DMS153 (cell line): ENCODE results near the gene PRORP.
"Not testable (repeated sequence)": the region's sequence is repeated elsewhere in the genome, so short reads cannot be mapped to it uniquely, and the experiment has no call there.

ENCODE experiments used
- DNase-seq: peaks from one replicate; lab custom pipeline; 2025; lab: John Stamatoyannopoulos, UW

Gene PRORP

DNA sequence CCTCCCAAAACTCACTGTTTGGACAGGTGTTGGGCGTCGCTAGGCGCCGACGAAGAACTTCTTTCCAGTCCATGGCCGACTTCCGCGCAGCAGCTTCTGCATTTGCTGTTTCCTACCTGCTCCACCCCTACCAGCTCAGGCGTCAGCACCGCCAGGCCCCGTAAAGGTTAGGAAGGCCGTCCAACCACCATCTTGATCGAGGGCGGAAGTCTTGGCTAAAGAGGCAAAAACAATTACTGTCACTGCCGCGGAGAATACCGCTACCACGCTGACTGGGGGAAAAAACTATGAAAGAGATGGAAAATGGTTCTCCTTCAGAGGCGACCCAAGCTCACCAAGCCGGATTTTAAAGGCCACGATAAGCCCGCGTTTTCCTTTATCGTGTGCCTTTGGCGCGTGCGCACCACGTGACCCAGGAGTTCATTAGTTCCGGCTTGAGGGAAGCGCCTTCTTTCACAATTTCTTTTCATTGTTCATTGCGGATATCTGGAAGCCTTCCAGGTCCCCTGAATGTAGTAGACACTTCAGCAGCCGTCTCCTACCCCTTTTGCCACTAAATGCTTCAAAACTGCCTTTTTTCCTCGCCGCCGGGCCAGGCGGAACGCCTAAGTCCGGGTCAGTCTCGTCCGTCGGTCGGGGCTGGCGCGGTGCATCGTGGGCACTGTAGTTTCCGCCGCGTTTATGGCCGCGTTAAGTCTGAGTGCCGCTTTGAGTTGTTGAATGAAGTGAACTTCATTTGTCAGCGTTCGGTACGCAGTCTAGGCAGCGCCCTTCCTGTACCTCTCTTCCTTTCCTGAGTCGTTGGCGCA lies at the start of gene PRORP, which contains the start of gene PPP2R3C:
Gene PRORP, plus strand, starts transcription at position 666 of the 809 bp plus-strand sequence. CDS start 694 bp downstream, outside the sequence.
Gene PPP2R3C, minus strand, starts transcription at position 104 of the 809 bp plus-strand sequence. Its CDS starts 31 bp downstream, at position 73.
- DNase-seq: peak; percentile 93

DNA sequence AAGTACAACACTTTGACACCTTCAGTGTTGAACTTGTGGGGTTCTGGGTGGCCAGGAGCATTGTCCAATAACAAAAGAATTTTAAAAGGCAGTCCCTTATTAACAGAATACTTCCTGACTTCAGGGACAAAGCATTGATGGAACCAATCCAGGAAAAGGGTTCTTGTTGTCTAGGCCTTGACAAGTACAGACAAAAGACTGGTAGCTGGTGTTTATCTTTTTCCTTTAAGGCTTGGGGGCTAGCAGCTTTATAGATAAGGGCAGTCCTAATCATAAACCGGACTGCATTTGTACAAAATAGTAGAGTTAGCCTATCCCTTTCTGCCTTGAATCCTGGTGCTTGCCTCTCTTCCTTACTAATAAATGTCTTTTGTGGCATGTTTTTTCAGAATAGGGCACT lies 48.9 kb upstream of the PRORP start:
- no peak for DNase-seq

DNA sequence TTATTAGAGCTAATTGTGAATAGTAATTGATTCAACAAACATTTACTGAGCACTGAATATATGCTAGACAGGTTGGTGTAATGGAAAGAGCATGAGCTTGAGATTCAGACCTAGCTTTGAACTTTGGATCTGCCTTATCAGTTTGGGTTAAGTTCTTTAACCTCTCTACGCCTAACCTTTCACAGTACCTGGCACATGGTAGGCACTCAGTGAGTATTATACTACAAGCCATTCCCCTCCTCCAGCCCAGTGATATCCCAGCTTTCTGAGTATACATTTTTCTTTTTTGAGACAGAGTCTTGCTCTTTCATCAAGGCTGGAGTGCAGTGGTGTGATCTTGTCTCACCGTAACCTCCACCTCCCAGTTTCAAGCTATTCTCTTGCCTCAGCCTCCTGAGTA lies 44.3 kb upstream of the PRORP start:
- DNase-seq: no peak

DNA sequence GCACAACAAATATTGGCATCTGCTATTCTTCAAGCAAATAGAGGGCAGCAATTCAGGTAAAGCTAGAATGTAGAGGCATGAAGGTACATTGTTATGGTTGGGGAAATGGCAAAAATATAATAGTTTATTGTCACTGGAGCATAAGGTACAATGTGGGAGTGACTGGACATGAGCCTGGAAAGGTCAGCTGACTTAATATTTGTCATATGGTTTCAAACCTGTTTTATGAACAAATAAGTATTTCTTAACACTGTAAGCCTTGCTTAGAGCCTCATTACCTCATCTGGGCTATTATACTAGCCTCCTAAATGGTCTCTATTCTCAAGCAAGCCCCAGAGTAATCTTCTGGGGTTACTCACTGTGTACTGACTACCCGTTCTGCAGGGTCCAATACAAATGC lies 42.6 kb upstream of the PRORP start:
- DNase-seq: no peak

DNA sequence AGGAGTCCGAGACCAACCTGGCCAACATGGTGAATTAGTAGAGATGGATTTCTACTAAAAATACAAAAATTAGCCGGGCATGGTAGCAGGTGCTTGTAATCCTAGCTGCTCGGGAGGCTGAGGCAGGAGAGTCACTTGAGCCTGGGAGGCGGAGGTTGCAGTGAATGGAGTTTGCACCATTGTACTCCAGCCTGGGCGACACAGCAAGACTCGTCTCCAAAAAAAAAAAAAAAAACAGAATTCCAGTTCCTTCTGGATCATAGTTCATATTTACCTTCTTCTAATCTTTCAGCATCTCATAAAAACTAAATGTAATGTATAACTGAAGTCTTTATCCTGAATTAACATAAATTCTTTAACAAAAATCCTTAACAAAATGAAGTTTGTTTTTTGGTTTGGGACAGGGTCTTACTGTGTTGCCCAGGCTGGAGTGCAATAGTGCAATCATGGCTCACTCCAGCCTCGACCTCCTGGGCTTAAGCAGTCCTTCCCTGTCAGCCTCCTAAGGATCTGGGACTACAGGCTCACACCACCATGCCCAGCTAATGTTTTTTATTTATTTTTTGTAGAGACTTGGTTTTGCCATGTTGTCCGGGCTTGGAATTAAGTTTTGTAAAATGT lies 38.7 kb upstream of the PRORP start:
- no peak for DNase-seq

- DNase-seq: no peak
Measured at GRCh38 chr14:35085441-35085840, 36.9 kb upstream of the PRORP start.

DNA sequence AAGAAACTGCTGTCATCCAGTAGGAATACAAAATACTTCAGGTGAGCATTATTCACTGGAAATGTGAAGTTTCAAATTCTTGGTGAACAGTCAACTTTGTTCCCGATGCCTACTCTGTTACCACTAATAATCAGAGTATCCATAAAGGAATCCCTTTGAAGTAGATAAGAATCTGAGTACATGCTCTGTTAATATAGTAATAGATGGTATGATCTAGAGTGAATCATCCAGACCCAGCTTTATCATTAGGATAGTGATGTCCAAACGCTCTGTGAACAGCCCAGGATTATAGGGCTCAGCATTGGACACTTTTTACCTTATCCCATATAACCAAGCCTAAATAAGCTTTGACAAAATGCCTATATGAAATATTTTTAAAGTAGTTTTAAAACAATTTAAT lies 33.8 kb upstream of the PRORP start:
- no peak for DNase-seq

- not testable (repeated sequence) for DNase-seq
Measured at GRCh38 chr14:35094645-35095044, 27.7 kb upstream of the PRORP start.

DNA sequence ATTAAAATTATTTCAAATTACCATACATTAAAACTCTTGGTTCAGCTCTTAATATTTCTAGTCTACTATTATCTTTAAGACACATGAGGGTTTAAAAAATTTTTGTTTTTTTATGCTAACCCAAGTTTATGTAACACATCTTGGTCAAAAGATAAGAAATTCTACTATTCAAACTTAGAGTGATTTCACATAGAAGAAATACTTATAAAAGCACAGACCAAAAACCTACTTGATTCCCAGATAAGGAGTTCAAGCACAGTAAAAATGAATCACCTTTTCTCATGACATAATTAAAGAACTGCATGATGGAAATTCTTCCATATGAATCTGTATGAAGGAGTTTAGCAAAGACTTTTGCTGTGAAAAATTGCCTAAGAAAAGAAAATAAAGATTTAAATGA lies 14.5 kb upstream of the PRORP start:
- no peak for DNase-seq

DNA sequence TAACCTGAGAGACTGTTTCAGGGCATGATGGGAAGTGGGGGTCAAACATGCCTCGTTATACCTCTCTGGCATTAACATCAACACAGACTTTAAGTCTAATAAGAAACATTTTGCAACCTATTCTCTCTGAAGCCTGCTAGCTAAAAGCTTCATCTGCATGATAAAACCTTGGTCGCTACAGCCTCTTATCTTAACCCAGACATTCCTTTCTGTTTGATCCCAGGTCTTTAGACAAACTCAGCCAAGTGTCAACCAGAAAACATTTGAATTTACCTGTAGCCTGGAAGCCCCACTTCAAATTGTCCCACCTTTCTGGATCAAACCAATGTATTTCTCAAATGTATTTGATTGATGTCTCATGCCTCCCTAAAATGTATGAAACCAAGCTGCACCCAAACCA lies 9.7 kb upstream of the PRORP start:
- no peak for DNase-seq

GRCh38 chr14:35113308-35113950 lies 8.9 kb upstream of the PRORP start:
- DNase-seq: no peak

- DNase-seq: no peak
Measured at GRCh38 chr14:35114036-35114435, 8.3 kb upstream of the PRORP start.

- no peak for DNase-seq
Measured at GRCh38 chr14:35116242-35116641, 6.1 kb upstream of the PRORP start.

DNA sequence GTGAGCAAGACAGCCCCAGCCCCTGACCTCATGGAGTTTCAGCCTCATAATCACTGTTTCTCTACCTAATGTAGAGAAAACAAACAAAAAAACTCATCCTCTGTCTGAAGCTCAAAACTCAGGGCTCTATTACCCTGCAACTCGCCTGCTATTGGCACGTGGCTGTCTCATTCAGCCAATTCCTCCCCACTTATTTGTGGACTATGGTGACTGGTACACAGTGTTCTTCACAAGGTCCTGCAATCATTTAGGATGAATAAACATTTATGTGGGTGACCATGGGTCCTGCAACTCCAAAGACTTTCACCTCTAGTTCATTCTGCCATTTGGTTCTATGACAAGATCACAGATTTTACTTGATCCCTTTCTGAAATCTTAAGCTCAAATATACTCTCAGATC lies 5.2 kb upstream of the PRORP start:
- no peak for DNase-seq

DNA sequence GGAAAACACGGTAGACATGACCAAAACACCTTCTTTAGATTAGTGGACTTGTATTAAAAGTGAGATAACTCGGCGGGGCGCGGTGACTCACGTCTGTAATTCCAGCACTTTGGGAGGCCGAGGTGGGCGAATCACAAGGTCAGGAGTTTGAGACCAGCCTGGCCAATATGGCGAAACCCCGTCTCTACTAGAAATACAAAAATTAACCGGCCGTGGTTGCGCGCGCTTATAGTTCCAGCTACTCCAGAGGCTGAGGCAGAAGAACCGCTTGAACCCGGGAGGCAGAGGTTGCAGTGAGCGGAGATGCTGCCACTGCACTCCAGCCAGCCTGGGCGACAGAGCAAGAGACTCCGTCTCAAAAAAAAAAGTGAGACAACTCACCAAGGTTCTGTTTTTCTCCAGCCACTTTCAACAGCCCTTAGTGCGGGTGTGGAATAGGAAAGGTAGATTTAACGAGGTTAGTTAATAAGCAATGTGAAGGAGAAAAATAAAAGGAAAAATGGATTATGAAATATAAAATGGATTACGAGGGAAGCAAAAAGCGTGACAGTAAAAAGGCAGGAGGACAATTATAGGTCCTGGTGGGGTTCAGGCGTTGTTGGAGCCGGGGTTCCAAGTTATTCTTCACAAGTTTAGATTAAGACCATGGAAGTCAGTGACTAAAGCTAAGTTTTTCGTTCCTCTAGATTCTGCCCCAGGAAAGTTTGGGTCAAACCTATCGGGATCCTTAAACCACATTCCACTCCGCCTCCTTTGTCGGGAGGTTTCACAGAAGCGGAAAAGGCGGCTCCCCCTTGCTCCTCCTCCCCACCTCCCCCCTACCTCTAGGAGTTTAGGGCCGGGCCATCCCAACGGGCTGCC lies 1.1 kb upstream of the PRORP start:
- DNase-seq: no peak

DNA sequence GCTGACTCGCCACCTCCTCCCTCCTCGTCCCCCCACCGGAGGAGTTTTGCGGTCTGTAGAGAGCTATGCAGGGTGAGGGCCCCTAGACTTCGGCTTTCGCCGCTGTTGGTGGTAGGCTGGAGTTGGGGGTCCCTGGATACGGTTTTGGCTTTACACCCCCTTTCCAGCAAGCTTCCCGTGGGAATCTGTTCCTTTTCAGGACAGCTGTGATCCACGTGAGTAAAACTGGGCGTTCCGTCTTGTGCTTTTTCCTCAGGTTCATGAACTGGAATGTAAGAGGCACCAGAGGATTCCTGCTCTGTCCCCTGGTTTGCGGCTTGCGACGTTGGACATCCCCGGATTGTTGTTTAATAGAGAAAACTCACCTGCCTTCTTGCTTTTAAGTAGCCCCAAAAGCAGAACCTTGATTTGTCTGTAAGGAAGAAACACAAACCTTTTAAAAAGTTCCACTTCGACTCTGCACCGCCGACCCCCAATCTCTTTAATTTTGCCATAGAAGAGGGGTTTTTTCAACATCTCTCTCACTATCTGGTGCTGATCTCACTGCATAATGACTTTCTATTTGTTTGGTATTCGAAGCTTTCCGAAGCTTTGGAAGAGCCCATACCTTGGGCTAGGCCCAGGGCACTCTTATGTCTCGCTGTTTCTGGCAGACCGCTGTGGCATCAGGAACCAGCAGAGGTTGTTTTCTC lies 490 bp downstream of the PRORP start:
- DNase-seq: no peak

DNA sequence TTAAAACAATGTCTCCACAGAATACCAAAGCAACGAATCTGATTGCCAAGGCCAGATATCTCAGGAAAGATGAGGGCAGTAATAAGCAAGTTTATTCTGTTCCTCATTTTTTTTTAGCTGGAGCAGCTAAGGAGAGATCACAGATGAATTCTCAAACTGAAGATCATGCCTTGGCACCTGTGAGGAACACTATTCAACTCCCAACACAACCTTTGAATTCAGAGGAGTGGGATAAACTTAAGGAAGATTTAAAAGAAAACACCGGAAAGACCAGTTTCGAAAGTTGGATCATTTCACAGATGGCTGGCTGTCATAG lies 994 bp downstream of the PRORP start:
- DNase-seq: no peak

DNA sequence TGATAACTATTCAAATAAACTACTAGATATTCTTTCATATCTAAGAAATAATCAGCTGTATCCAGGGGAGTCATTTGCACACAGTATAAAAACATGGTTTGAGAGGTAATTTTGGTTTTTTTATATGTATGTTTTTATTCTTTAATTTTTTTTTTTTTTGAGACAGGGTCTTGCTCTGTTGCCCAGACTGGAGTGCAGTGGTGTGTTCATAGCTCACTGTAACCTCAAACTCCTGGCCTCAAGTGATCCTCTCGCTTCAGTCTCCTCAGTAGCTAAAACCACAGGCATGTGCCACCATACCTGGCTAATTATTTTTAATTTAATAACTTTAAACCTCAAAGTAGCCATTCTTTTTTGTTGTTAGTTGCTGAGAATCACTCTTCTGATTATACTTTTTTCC lies 1.8 kb downstream of the PRORP start:
- no peak for DNase-seq

GRCh38 chr14:35133542-35134328 lies 11.4 kb downstream of the PRORP start:
- DNase-seq: no peak

GRCh38 chr14:35134329-35135123 lies 12.2 kb downstream of the PRORP start:
- DNase-seq: no peak
